HepG2 (cell line): ENCODE data around the gene HIBADH. TPM values are rescaled to one million over a fixed set of nuclear protein-coding genes. Genes with fewer than 3 reads are reported as not detected.

Experiments used
- ATAC-seq: fragments of 200-7000 bp; cut with Tn5 transposase; 3 replicates; pipeline ENCODE4 v1.9.1; 2020; ENCODE audit warnings: mild to moderate bottlenecking, moderate library complexity
- BruUV-seq: library from RNA; stranded (reverse); fragments of 400-500 nt; replicated peaks from 2 replicates; lab custom pipeline; 2021; lab: Mats Ljungman, UMichigan
- CTCF ChIA-PET: fragments of 300-600 bp; formaldehyde crosslinking; extraction: SDS; loops from one replicate; lab custom pipeline; 2021; ENCODE audit warnings: low total read pairs, inconsistent platforms, low intra/inter-chr PET ratio; lab: Yijun Ruan, JAX
- POLR2A ChIA-PET: fragments of 350-600 bp; sonication (Branson Sonifier 250); formaldehyde crosslinking; loops from one replicate; lab custom pipeline; 2020; ENCODE audit warnings: antibody characterized with exemption, inconsistent platforms; lab: Yijun Ruan, JAX
- DNase-seq: peaks from one replicate; pipeline ENCODE4 v3.0.0-alpha.2; 2015; ENCODE audit warnings: low spot score
- FAIRE-seq: peaks from 3 replicates; lab custom pipeline; 2011; peaks lifted over from hg19 to GRCh38; lab: Jason Lieb, UNC
- H2AFZ ChIP-seq: one replicate; pipeline ENCODE4 v1.6.1; 2011; ENCODE audit warnings: low read length, inconsistent platforms
- H3K27ac ChIP-seq: fragments of 300-600 bp; 3 replicates; pipeline ENCODE4 v1.8.0; 2011; ENCODE audit warnings: mixed run types, mild to moderate bottlenecking, mixed read lengths, low read length, inconsistent platforms; ENCODE audit not compliant: insufficient read depth; ENCODE audit errors: extremely low read length
- H3K27me3 ChIP-seq, 2 experiments: fragments of 200-600 bp in 1 of 2; 2 replicates in 1 of 2; 3 replicates in 1 of 2; pipeline versions ENCODE4 v1.6.0 to v1.8.0; 2011; ENCODE audit warnings: low read length in 2 of 2, mild to moderate bottlenecking in 2 of 2, moderate library complexity in 2 of 2, inconsistent platforms in 1 of 2; ENCODE audit not compliant: insufficient read depth in 2 of 2, control insufficient read depth in 1 of 2
- H3K36me3 ChIP-seq, 2 experiments: fragments of 200-600 bp in 1 of 2; replicated peaks in 1 of 2; 2 replicates in 1 of 2; 3 replicates in 1 of 2; pipeline versions ENCODE4 v1.5.1 to v1.8.0; 2011; ENCODE audit warnings: low read length in 2 of 2, inconsistent platforms in 1 of 2; ENCODE audit not compliant: insufficient read depth in 2 of 2, control insufficient read depth in 1 of 2
- H3K4me1 ChIP-seq: 2 replicates; pipeline ENCODE4 v1.5.1; 2012; ENCODE audit warnings: low read length, inconsistent platforms; ENCODE audit not compliant: insufficient read depth
- H3K4me2 ChIP-seq: 2 replicates; pipeline ENCODE4 v1.6.0; 2011; ENCODE audit warnings: low read depth, low read length, inconsistent platforms
- H3K4me3 ChIP-seq, 3 experiments: fragments of 200-600 bp in 1 of 3; sonication (generic), shearing (Covaris generic) in 1 of 3; replicated peaks in 1 of 3; 2 replicates each; pipeline ENCODE4 v1.5.1; 2011 to 2016; ENCODE audit warnings: low read length in 3 of 3, inconsistent platforms in 2 of 3, low read depth in 2 of 3, mild to moderate bottlenecking in 2 of 3, control low read depth in 1 of 3, mixed read lengths in 1 of 3; ENCODE audit not compliant: insufficient read depth in 1 of 3
- H3K79me2 ChIP-seq: one replicate; pipeline ENCODE4 v1.6.1; 2011; ENCODE audit warnings: low read length, inconsistent platforms; ENCODE audit not compliant: insufficient read depth
- H3K9ac ChIP-seq: 2 replicates; pipeline ENCODE4 v1.6.0; 2011; ENCODE audit warnings: mild to moderate bottlenecking, low read depth, low read length, inconsistent platforms; ENCODE audit not compliant: insufficient read depth
- H3K9me3 ChIP-seq: 2 replicates; pipeline ENCODE4 v1.5.1; 2012; ENCODE audit warnings: mild to moderate bottlenecking, low read length
- H4K20me1 ChIP-seq: 2 replicates; pipeline ENCODE4 v1.6.0; 2011; ENCODE audit warnings: inconsistent platforms, mild to moderate bottlenecking, low read length, moderate library complexity; ENCODE audit not compliant: insufficient read depth
- BORCS8-MEF2B ChIP-seq: sonication (generic); formaldehyde crosslinking; IDR thresholded peaks from 2 replicates; pipeline ENCODE4 v1.8.0; 2022; ENCODE audit warnings: mild to moderate bottlenecking, missing genetic modification reagents
- FOXC1 ChIP-seq: sonication (generic); formaldehyde crosslinking; IDR thresholded peaks from 2 replicates; pipeline ENCODE4 v1.8.0; 2022; ENCODE audit warnings: mild to moderate bottlenecking, missing genetic modification reagents, borderline replicate concordance
- HDAC6 ChIP-seq: fragments of 200-600 bp; sonication (generic); IDR thresholded peaks from 2 replicates; pipeline ENCODE4 v1.7.0; 2017; ENCODE audit warnings: mild to moderate bottlenecking, antibody characterized with exemption, low read length, low read depth
- MIER2 ChIP-seq: IDR thresholded peaks from 2 replicates; pipeline ENCODE4 v1.6.1; 2016; ENCODE audit warnings: missing biosample characterization, missing genetic modification reagents
- MXD4 ChIP-seq: IDR thresholded peaks from 2 replicates; pipeline ENCODE4 v1.6.1; 2016; ENCODE audit warnings: mild to moderate bottlenecking, missing biosample characterization, missing genetic modification reagents
- MXI1 ChIP-seq: IDR thresholded peaks from 3 replicates; pipeline ENCODE4 v1.6.1; 2012; ENCODE audit warnings: low read depth, low read length, inconsistent platforms, borderline replicate concordance
- TEAD3 ChIP-seq: optimal IDR thresholded peaks from 2 replicates; pipeline ENCODE3; 2016; ENCODE audit warnings: borderline replicate concordance
- ZKSCAN1 ChIP-seq: fragments of 150-350 bp; IDR thresholded peaks from 2 replicates; pipeline ENCODE4 v1.6.1; 2014; ENCODE audit warnings: low read length
- ZNF3 ChIP-seq: IDR thresholded peaks from 2 replicates; pipeline ENCODE4 v1.7.0; 2017; ENCODE audit warnings: inconsistent platforms
- ZNF672 ChIP-seq: sonication (generic); formaldehyde crosslinking; IDR thresholded peaks from 2 replicates; pipeline ENCODE4 v1.8.1; 2022; ENCODE audit warnings: missing genetic modification reagents
- WGBS: methylation state at CpG from one replicate; pipeline ENCODE4 v1.1.6; 2017; ENCODE audit warnings: low lambda C conversion rate; 5-methylcytosine and 5-hydroxymethylcytosine counted together
- in situ Hi-C: cut with HindIII; loops from 2 replicates; pipeline ENCODE4 v1.10.0; 2017; ENCODE audit warnings: low pct_unique_long_range_greater_than_20kb; ENCODE audit not compliant: extremely low pct_ligation_motif_present
- intact Hi-C: fragments of 100-400 bp; cut with micrococcal nuclease; formaldehyde crosslinking; loops from one replicate; pipeline ENCODE4 v1.10.0; 2022; ENCODE audit not compliant: unreplicated experiment
- polyA plus RNA-seq, 8 experiments: library from polyadenylated mRNA; depleted of rRNA in 3 of 8; stranded (reverse) in 7 of 8; unstranded in 1 of 8; fragments of >200 nt; fragmentation: Illumina TruSeq in 4 of 8; extraction: Trizol in 4 of 8; gene quantifications; 2 replicates each; pipeline versions ENCODE4 v1.2.1 to v1.2.3, GENCODE V29; 2011 to 2016; ENCODE audit warnings: low read depth in 4 of 8, missing spikeins in 1 of 8, mixed read lengths in 1 of 8; ENCODE audit not compliant: insufficient read depth in 1 of 8
- total RNA-seq, 5 experiments: library from RNA; depleted of rRNA; stranded (reverse); fragments of >200 nt; fragmentation: Illumina TruSeq; extraction: Trizol; gene quantifications; 2 replicates each; pipeline ENCODE4 v1.2.3, GENCODE V29; 2016; ENCODE audit warnings: low read depth in 1 of 5
- TF ChIP-seq, protein P1 (sequence below): sonication (generic); formaldehyde crosslinking; IDR thresholded peaks from 2 replicates; pipeline ENCODE4 v1.4.0; 2020; ENCODE audit warnings: missing genetic modification reagents, mild to moderate bottlenecking, borderline replicate concordance
- TF ChIP-seq, protein P2 (sequence below): sonication (generic); formaldehyde crosslinking; IDR thresholded peaks from 2 replicates; pipeline ENCODE4 v1.8.1; 2023; ENCODE audit warnings: missing genetic modification reagents, inconsistent platforms, borderline replicate concordance

HIBADH gene
- total and polyA plus RNA-seq, 2 of the 13 experiments (the other 11 are each of a cell fraction or from before 2014, with no cell fraction given): 49.9 to 59.5 TPM

DNA sequence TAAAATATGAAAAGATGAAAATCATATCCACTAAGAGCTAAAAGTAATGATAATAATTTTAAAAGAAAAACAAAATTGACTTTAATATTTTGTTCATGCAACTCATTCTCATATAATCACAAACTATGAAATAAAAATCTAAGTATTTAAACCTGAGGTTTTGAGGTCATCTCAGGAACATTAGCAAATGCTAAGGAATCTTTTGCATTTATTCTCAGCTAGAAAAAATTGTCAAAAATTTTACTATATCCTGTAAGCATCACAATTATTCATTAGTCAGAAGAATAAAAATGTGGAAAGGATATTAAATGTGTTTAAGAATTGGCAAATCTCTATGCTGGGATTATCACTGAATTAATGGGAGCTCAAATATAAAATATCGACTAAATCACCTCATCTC, 40.5 kb upstream of the HIBADH start:
- no peak for DNase-seq
- no peak for ATAC-seq
- no peak overlapping the region for H3K27ac ChIP-seq
- TF ChIP-seq MXI1 (no peak), TEAD3 (CRISPR knock-in tag) (no peak), BORCS8-MEF2B (no peak), ZNF3 (CRISPR knock-in tag) (no peak), MXD4 (CRISPR knock-in tag) (no peak), MIER2 (CRISPR knock-in tag) (no peak), ZNF672 (no peak), HDAC6 (no peak), ZKSCAN1 (no peak), FOXC1 (CRISPR knock-in tag) (no peak)
- TF ChIP-seq, protein P1, sequence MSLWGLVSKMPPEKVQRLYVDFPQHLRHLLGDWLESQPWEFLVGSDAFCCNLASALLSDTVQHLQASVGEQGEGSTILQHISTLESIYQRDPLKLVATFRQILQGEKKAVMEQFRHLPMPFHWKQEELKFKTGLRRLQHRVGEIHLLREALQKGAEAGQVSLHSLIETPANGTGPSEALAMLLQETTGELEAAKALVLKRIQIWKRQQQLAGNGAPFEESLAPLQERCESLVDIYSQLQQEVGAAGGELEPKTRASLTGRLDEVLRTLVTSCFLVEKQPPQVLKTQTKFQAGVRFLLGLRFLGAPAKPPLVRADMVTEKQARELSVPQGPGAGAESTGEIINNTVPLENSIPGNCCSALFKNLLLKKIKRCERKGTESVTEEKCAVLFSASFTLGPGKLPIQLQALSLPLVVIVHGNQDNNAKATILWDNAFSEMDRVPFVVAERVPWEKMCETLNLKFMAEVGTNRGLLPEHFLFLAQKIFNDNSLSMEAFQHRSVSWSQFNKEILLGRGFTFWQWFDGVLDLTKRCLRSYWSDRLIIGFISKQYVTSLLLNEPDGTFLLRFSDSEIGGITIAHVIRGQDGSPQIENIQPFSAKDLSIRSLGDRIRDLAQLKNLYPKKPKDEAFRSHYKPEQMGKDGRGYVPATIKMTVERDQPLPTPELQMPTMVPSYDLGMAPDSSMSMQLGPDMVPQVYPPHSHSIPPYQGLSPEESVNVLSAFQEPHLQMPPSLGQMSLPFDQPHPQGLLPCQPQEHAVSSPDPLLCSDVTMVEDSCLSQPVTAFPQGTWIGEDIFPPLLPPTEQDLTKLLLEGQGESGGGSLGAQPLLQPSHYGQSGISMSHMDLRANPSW (CRISPR knock-in tag): no peak
- TF ChIP-seq, protein P2, sequence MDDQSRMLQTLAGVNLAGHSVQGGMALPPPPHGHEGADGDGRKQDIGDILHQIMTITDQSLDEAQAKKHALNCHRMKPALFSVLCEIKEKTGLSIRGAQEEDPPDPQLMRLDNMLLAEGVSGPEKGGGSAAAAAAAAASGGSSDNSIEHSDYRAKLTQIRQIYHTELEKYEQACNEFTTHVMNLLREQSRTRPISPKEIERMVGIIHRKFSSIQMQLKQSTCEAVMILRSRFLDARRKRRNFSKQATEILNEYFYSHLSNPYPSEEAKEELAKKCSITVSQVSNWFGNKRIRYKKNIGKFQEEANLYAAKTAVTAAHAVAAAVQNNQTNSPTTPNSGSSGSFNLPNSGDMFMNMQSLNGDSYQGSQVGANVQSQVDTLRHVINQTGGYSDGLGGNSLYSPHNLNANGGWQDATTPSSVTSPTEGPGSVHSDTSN: no peak
- no peak overlapping the region for H2AFZ ChIP-seq
- no peaks in the 10 kb centered on the region for H3K36me3 ChIP-seq
- no peaks in the 10 kb centered on the region for H3K27me3 ChIP-seq
- no peaks in the 10 kb centered on the region for H3K9me3 ChIP-seq
- no peaks in the 10 kb centered on the region for H3K79me2 ChIP-seq
- 52% methylated on average over 1 of the region's 1 CpG for WGBS
- POLR2A ChIA-PET: no interaction called here
- H3K4me2 ChIP-seq: no peak overlapping the region
- no peak overlapping the region for H3K9ac ChIP-seq
- BruUV-seq: no TSS peak
- H3K4me1 ChIP-seq: peaks cover 5% of the 10 kb centered on the region
- intact Hi-C loops (no loop called here), in situ Hi-C loops (no loop called here)
- H3K4me3 ChIP-seq: no peak overlapping the region
- H4K20me1 ChIP-seq: no peaks in the 10 kb centered on the region
- CTCF ChIA-PET: no interaction called here
- no peak for FAIRE-seq
